Transverse colon (tissue), 4 donors: ENCODE results near the gene EZH1. TPM values are rescaled to one million over a fixed set of nuclear protein-coding genes. Genes with fewer than 3 reads are reported as not detected.

Experiments
- DNase-seq: peaks from one replicate; pipeline ENCODE4 v3.0.0-alpha.2; 2019
- H3K27ac ChIP-seq, 4 donors: fragments of 200-600 bp; sonication (generic); 2 replicates each; pipeline ENCODE4 v1.5.1; 2016 to 2018; ENCODE audit warnings: inconsistent platforms in 4 of 4
- H3K27me3 ChIP-seq: fragments of 200-600 bp; sonication (generic); 2 replicates; pipeline ENCODE4 v1.5.1; 2017; ENCODE audit warnings: inconsistent platforms
- H3K36me3 ChIP-seq, 4 donors: fragments of 200-600 bp; sonication (generic); 2 replicates each; pipeline ENCODE4 v1.5.1; 2017 to 2019; ENCODE audit warnings: inconsistent platforms in 4 of 4
- H3K4me1 ChIP-seq, 4 donors: fragments of 200-600 bp; sonication (generic); 2 replicates each; pipeline ENCODE4 v1.5.1; 2017 to 2020; ENCODE audit warnings: inconsistent platforms in 4 of 4
- H3K4me3 ChIP-seq, 4 donors: fragments of 200-600 bp; sonication (generic); 1 replicate in 1 of 4; 2 replicates in 3 of 4; pipeline versions ENCODE4 v1.5.1 to v1.6.1; 2017 to 2019; ENCODE audit warnings: inconsistent platforms in 4 of 4
- H3K9me3 ChIP-seq, 2 donors: fragments of 200-600 bp; sonication (generic); 2 replicates each; pipeline ENCODE4 v1.5.1; 2017 to 2019; ENCODE audit warnings: inconsistent platforms in 2 of 2
- EP300 ChIP-seq: sonication (generic); formaldehyde crosslinking; IDR thresholded peaks from one replicate; pipeline ENCODE4 v1.6.1; 2017; ENCODE audit warnings: antibody characterized with exemption, low read depth
- POLR2A ChIP-seq: fragments of 450-650 bp; IDR thresholded peaks from one replicate; pipeline ENCODE4 v1.6.1; 2016; ENCODE audit warnings: antibody characterized with exemption, mild to moderate bottlenecking, moderate library complexity
- POLR2AphosphoS5 ChIP-seq, 3 donors: sonication (generic); formaldehyde crosslinking; IDR thresholded peaks; one replicate each; pipeline ENCODE4 v1.6.1; 2016; ENCODE audit warnings: antibody characterized with exemption in 3 of 3
- WGBS, 2 donors: methylation state at CpG; one replicate each; pipeline ENCODE4 v1.1.5; 2018; ENCODE audit warnings: low coverage in 1 of 2; 5-methylcytosine and 5-hydroxymethylcytosine counted together
- in situ Hi-C, 4 donors: fragments of 200-750 bp; cut with MboI; loops; one replicate each; pipeline versions ENCODE4 v1.15.0 to v1.15.1; 2017; ENCODE audit warnings: low sequenced_read_pairs in 3 of 4, low pct_ligation_motif_present in 1 of 4, low pct_unique_long_range_greater_than_20kb in 1 of 4
- intact Hi-C: fragments of 100-400 bp; cut with DNase I; formaldehyde crosslinking; loops from one replicate; pipeline ENCODE4 v1.15.1; 2023; ENCODE audit warnings: low total_unique reads
- total RNA-seq, 4 donors: library from RNA; depleted of rRNA; stranded (reverse); fragments of >200 nt; gene quantifications; one replicate each; pipeline ENCODE4 v1.1.0, GENCODE V29; 2016
- TF ChIP-seq, protein P1 (sequence below), 5 experiments: fragments of 200-600 bp in 3 of 5; fragments of 450-650 bp in 2 of 5; sonication (generic) in 3 of 5; IDR thresholded peaks; 1 replicate in 2 of 5; 2 replicates in 3 of 5; pipeline ENCODE4 v1.5.1; 2016 to 2017; ENCODE audit warnings: antibody characterized with exemption in 5 of 5, inconsistent platforms in 3 of 5, mild to moderate bottlenecking in 2 of 5, moderate library complexity in 1 of 5

Gene EZH1
- total RNA-seq, 4 donors from 2014 or later: 30.4 to 159 (median 43.4) TPM

DNA sequence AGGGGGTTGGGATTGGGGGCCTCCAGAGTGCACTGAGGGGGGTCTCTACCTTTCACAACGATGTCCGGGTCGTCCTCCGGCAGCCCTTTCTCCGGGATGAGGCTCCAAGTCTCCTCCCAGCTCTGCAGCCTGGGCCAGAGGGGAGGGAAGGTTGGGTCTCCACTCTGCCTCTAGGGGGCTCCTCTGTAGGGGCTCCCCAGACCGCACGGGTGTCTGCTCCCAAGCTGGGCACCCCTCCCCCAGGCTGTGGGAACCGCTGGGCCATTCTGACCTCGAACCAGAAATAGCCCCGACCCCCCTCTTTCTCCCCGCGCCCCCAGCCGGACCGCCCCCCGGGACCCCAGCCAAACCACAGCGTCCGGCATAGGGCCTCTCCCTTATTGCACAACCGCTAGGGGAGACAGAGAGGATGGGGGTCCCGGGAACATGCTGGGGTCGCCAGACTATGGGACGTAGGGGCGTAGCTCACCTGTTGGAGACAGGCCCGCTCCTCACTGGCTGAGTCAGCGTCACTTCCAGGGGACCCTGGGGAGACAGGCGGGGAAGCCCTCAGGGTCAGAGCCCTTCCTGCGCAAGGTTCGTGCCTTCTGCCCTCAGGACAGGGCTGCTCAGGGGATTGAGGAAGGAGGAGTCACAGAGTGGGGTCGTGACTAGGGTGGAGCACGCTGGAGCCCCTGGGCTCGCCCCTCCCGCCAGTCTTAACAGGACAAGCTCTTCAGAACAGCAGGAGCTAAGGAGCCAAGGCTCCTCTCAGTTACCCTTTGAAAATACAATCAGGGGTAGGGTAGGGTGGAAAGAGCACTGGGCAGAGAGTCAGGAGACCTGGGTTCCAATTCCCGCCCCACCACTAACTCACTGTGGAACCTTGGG is 70.7 kb downstream of the EZH1 start:
- Histone ChIP-seq H3K4me1 (peaks cover 16 to 55% (median 43%) of the 10 kb centered on the region in 4 donors), H3K9me3 (no peaks in the 10 kb centered on the region), H3K27me3 (no peaks in the 10 kb centered on the region), H3K36me3 (no peaks in the 10 kb centered on the region), H3K27ac (peak overlapping the region; percentile 92 to 98 (median 96)), H3K4me3 (peak overlapping the region; percentile 4 to 91 (median 79))
- 37 to 46% methylated on average over 7 to 22 of the region's 32 CpGs for WGBS, 2 donors
- intact Hi-C loops: no loop called here
- TF ChIP-seq POLR2AphosphoS5 (IDR thresholded peaks at IDR 0.05): no peak
- TF ChIP-seq, protein P1, sequence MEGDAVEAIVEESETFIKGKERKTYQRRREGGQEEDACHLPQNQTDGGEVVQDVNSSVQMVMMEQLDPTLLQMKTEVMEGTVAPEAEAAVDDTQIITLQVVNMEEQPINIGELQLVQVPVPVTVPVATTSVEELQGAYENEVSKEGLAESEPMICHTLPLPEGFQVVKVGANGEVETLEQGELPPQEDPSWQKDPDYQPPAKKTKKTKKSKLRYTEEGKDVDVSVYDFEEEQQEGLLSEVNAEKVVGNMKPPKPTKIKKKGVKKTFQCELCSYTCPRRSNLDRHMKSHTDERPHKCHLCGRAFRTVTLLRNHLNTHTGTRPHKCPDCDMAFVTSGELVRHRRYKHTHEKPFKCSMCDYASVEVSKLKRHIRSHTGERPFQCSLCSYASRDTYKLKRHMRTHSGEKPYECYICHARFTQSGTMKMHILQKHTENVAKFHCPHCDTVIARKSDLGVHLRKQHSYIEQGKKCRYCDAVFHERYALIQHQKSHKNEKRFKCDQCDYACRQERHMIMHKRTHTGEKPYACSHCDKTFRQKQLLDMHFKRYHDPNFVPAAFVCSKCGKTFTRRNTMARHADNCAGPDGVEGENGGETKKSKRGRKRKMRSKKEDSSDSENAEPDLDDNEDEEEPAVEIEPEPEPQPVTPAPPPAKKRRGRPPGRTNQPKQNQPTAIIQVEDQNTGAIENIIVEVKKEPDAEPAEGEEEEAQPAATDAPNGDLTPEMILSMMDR (IDR thresholded peaks at IDR 0.05): peak; percentile 21 to 51 (median 32)
- in situ Hi-C loops: no loop called here
- DNase-seq: peak; percentile 66

DNA sequence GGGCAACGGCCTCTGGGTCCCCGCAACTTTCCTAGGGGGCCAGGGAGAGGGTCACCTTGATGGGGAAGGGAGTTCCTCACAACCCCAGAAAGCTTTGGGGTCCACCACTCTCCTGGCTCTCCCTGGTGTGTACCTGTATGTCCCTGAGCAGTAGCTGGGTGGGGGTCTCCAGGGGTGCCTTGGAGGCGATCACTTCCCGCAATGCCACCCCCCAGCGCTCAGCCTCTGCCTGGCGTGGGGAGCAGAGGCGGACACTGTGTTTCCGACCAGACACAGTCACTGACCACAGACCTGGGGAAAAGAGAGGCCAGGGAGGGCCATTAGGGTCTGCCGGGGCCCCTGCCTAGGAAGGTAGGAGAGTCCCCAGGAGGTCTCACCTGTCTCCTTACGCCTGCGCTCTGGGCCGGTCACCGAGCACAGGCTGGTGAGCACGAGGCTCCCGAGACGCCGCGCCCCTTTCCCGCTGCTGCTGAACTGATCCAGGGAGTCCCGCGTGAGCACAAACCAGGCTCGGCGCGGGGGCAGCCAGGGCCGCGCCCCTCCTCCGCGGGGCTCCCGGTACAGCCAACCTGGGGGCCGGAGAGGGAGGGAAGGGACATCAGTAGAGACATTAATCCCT is 71.5 kb downstream of the EZH1 start:
- H3K4me1 ChIP-seq: peaks cover 15 to 52% (median 40%) of the 10 kb centered on the region in 4 donors
- peak overlapping the region in 2 of 4 donors; percentile 75 to 91 for H3K4me3 ChIP-seq
- TF ChIP-seq EP300 (no peak), POLR2A (no peak), POLR2AphosphoS5 (IDR thresholded peaks at IDR 0.05) (no peak)
- TF ChIP-seq, protein P1 (IDR thresholded peaks at IDR 0.05): no peak
- DNase-seq: no peak
- intact Hi-C loops: no loop called here
- H3K9me3 ChIP-seq: no peaks in the 10 kb centered on the region
- no peaks in the 10 kb centered on the region for H3K27me3 ChIP-seq
- H3K27ac ChIP-seq: peak overlapping the region; percentile 92 to 98 (median 96)
- WGBS, 2 donors: 51% methylated on average over 29 of the region's 30 CpGs; no CpG with 5 or more reads in 1 of the 2 donors
- no peaks in the 10 kb centered on the region for H3K36me3 ChIP-seq
- in situ Hi-C loops: no loop called here

DNA sequence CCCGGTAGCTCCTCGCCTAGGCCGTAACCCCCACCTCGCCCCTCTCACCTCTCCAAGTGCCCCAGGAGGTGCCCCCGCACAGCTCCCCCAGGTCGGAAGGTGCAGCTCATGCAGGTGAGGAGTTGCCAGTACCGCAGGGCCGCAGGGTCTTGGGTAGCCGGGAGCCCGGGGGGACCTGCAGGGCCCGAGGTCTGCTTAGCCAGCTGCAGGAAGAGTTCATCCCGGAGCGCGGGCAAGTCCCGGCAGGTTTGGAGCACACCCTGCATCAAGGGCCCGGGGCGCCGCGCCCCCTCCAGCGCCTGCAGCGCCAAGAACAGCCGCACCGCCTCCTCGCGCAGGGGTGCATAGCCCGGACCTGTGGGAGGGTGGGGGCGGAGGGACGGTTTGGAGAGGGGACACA is 72.8 kb downstream of the EZH1 start:
- no peak overlapping the region for H3K4me3 ChIP-seq
- no peaks in the 10 kb centered on the region for H3K36me3 ChIP-seq
- H3K4me1 ChIP-seq: peaks cover 25 to 57% (median 45%) of the 10 kb centered on the region in 4 donors
- intact Hi-C loops (no loop called here), in situ Hi-C loops (no loop called here)
- H3K9me3 ChIP-seq: no peaks in the 10 kb centered on the region
- no peak overlapping the region for H3K27ac ChIP-seq
- H3K27me3 ChIP-seq: no peaks in the 10 kb centered on the region
- DNase-seq: no peak
- TF ChIP-seq EP300 (no peak), POLR2A (no peak), POLR2AphosphoS5 (IDR thresholded peaks at IDR 0.05) (no peak)
- TF ChIP-seq, protein P1 (IDR thresholded peaks at IDR 0.05): no peak
- WGBS, 2 donors: 90% methylated on average over 28 of the region's 28 CpGs; no CpG with 5 or more reads in 1 of the 2 donors
